Stimulated activated naive CD8-positive, alpha-beta T cell treated with anti-CD3 and anti-CD28 coated beads, Interleukin-15, amount 100 ng/mL, for 72 hours (primary cell): ENCODE results near the gene PDE7B.
A peak's percentile ranks its signal among the peaks of the same experiment; 100 is the strongest.

ENCODE experiments used
- ATAC-seq: fragments of 150-1000 bp; cut with Tn5 transposase; 2 replicates; pipeline ENCODE4 v1.10.0; 2021; ENCODE audit warnings: mild to moderate bottlenecking, moderate library complexity
- DNase-seq, 2 donors: peaks; one replicate each; pipeline ENCODE4 v3.0.0; 2021 to 2022
- H3K27ac Mint-ChIP-seq, 2 donors: one replicate each; pipeline ENCODE4 v1.8.0; 2022; ENCODE audit warnings: mild to moderate bottlenecking in 2 of 2, mixed read lengths in 2 of 2, moderate library complexity in 2 of 2
- H3K27me3 Mint-ChIP-seq: one replicate; pipeline ENCODE4 v1.8.0; 2022; ENCODE audit warnings: mixed read lengths
- H3K4me1 Mint-ChIP-seq: one replicate; pipeline ENCODE4 v1.8.0; 2022; ENCODE audit warnings: mild to moderate bottlenecking, mixed read lengths
- H3K4me3 Mint-ChIP-seq, 2 donors: one replicate each; pipeline ENCODE4 v1.8.0; 2022; ENCODE audit warnings: mild to moderate bottlenecking in 2 of 2, mixed read lengths in 2 of 2, moderate library complexity in 1 of 2
- H3K9me3 Mint-ChIP-seq, 2 donors: one replicate each; pipeline ENCODE4 v1.8.0; 2022; ENCODE audit warnings: mixed read lengths in 2 of 2

The PDE7B gene

GRCh38 chr6:135922174-135922573, 70.7 kb downstream of the PDE7B start:
- ATAC-seq (peak; percentile 56), DNase-seq (no peak)
- H3K27ac Mint-ChIP-seq: no peak overlapping the region
- no peaks in the 10 kb centered on the region for H3K9me3 Mint-ChIP-seq
- no peaks in the 10 kb centered on the region for H3K27me3 Mint-ChIP-seq
- H3K4me1 Mint-ChIP-seq: peaks cover 16% of the 10 kb centered on the region
- no peak overlapping the region for H3K4me3 Mint-ChIP-seq

GRCh38 chr6:135922746-135923145, 71.2 kb downstream of the PDE7B start:
- ATAC-seq (no peak), DNase-seq (no peak)
- no peak overlapping the region for H3K4me3 Mint-ChIP-seq
- peaks cover 16% of the 10 kb centered on the region for H3K4me1 Mint-ChIP-seq
- H3K27ac Mint-ChIP-seq: no peak overlapping the region
- no peaks in the 10 kb centered on the region for H3K27me3 Mint-ChIP-seq
- H3K9me3 Mint-ChIP-seq: no peaks in the 10 kb centered on the region

- ATAC-seq: no peak
- H3K4me3 Mint-ChIP-seq: no peak overlapping the region
- DNase-seq: no peak
- peaks cover 14% of the 10 kb centered on the region for H3K4me1 Mint-ChIP-seq
- H3K27ac Mint-ChIP-seq: no peak overlapping the region
- H3K27me3 Mint-ChIP-seq: no peaks in the 10 kb centered on the region
- H3K9me3 Mint-ChIP-seq: peaks cover 9 to 14% of the 10 kb centered on the region in 2 donors
Measured at GRCh38 chr6:135932651-135933050, 81.2 kb downstream of the PDE7B start.

- no peaks in the 10 kb centered on the region for H3K9me3 Mint-ChIP-seq
- H3K27me3 Mint-ChIP-seq: no peaks in the 10 kb centered on the region
- no peaks in the 10 kb centered on the region for H3K4me1 Mint-ChIP-seq
- no peak for ATAC-seq
- DNase-seq: no peak
- H3K4me3 Mint-ChIP-seq: no peak overlapping the region
- H3K27ac Mint-ChIP-seq: no peak overlapping the region
Measured at GRCh38 chr6:135935941-135936601, 84.6 kb downstream of the PDE7B start.

GRCh38 chr6:135936606-135937005, 85.1 kb downstream of the PDE7B start:
- no peak for DNase-seq
- ATAC-seq: peak; percentile 12
- no peaks in the 10 kb centered on the region for H3K9me3 Mint-ChIP-seq
- no peak overlapping the region for H3K27ac Mint-ChIP-seq
- H3K27me3 Mint-ChIP-seq: no peaks in the 10 kb centered on the region
- H3K4me3 Mint-ChIP-seq: no peak overlapping the region
- H3K4me1 Mint-ChIP-seq: no peaks in the 10 kb centered on the region

GRCh38 chr6:135937106-135937505, 85.6 kb downstream of the PDE7B start:
- no peak overlapping the region for H3K27ac Mint-ChIP-seq

GRCh38 chr6:135938576-135939207, 87.2 kb downstream of the PDE7B start:
- Mint-ChIP-seq H3K27ac (no peak overlapping the region), H3K9me3 (no peaks in the 10 kb centered on the region), H3K4me1 (no peaks in the 10 kb centered on the region), H3K27me3 (no peaks in the 10 kb centered on the region), H3K4me3 (no peak overlapping the region)
- ATAC-seq (no peak), DNase-seq (no peak)

More at GRCh38 chr6:135937106-135937505, 85.6 kb downstream of the PDE7B start:
- DNase-seq (no peak), ATAC-seq (peak; percentile 26)
- no peaks in the 10 kb centered on the region for H3K9me3 Mint-ChIP-seq
- no peaks in the 10 kb centered on the region for H3K4me1 Mint-ChIP-seq
- no peak overlapping the region for H3K4me3 Mint-ChIP-seq
- H3K27me3 Mint-ChIP-seq: no peaks in the 10 kb centered on the region

- H3K9me3 Mint-ChIP-seq: no peaks in the 10 kb centered on the region
Measured at GRCh38 chr6:135939208-135939591, 87.7 kb downstream of the PDE7B start.

GRCh38 chr6:135940616-135941167, 89.2 kb downstream of the PDE7B start:
- H3K27ac Mint-ChIP-seq: no peak overlapping the region
- no peaks in the 10 kb centered on the region for H3K9me3 Mint-ChIP-seq
- ATAC-seq: no peak
- no peaks in the 10 kb centered on the region for H3K27me3 Mint-ChIP-seq
- H3K4me1 Mint-ChIP-seq: no peaks in the 10 kb centered on the region
- no peak overlapping the region for H3K4me3 Mint-ChIP-seq
- no peak for DNase-seq

More at GRCh38 chr6:135939208-135939591, 87.7 kb downstream of the PDE7B start:
- Mint-ChIP-seq H3K4me1 (no peaks in the 10 kb centered on the region), H3K4me3 (no peak overlapping the region), H3K27me3 (no peaks in the 10 kb centered on the region), H3K27ac (no peak overlapping the region)
- DNase-seq (no peak), ATAC-seq (no peak)

- Mint-ChIP-seq H3K4me3 (no peak overlapping the region), H3K27ac (no peak overlapping the region), H3K9me3 (no peaks in the 10 kb centered on the region), H3K27me3 (no peaks in the 10 kb centered on the region), H3K4me1 (no peaks in the 10 kb centered on the region)
- DNase-seq (no peak), ATAC-seq (no peak)
Measured at GRCh38 chr6:135941275-135942025, 89.9 kb downstream of the PDE7B start.

GRCh38 chr6:135944120-135944519, 92.6 kb downstream of the PDE7B start:
- H3K4me3 Mint-ChIP-seq: no peak overlapping the region
- no peaks in the 10 kb centered on the region for H3K27me3 Mint-ChIP-seq

GRCh38 chr6:135946674-135947073, 95.2 kb downstream of the PDE7B start:
- no peaks in the 10 kb centered on the region for H3K27me3 Mint-ChIP-seq

More at GRCh38 chr6:135944120-135944519, 92.6 kb downstream of the PDE7B start:
- Mint-ChIP-seq H3K9me3 (no peaks in the 10 kb centered on the region), H3K27ac (no peak overlapping the region), H3K4me1 (no peaks in the 10 kb centered on the region)
- ATAC-seq: no peak
- DNase-seq: no peak

GRCh38 chr6:135950669-135951068, 99.2 kb downstream of the PDE7B start:
- ATAC-seq (no peak), DNase-seq (no peak)
- Mint-ChIP-seq H3K4me1 (no peaks in the 10 kb centered on the region), H3K27ac (no peak overlapping the region), H3K9me3 (no peaks in the 10 kb centered on the region), H3K27me3 (no peaks in the 10 kb centered on the region), H3K4me3 (no peak overlapping the region)

More at GRCh38 chr6:135946674-135947073, 95.2 kb downstream of the PDE7B start:
- Mint-ChIP-seq H3K4me3 (no peak overlapping the region), H3K4me1 (no peaks in the 10 kb centered on the region), H3K27ac (no peak overlapping the region), H3K9me3 (no peaks in the 10 kb centered on the region)
- ATAC-seq (no peak), DNase-seq (no peak)

GRCh38 chr6:135951169-135951568, 99.7 kb downstream of the PDE7B start:
- H3K27ac Mint-ChIP-seq: no peak overlapping the region
- ATAC-seq (no peak), DNase-seq (no peak)
- no peaks in the 10 kb centered on the region for H3K9me3 Mint-ChIP-seq
- H3K4me3 Mint-ChIP-seq: no peak overlapping the region
- H3K4me1 Mint-ChIP-seq: no peaks in the 10 kb centered on the region
- no peaks in the 10 kb centered on the region for H3K27me3 Mint-ChIP-seq

- H3K9me3 Mint-ChIP-seq: no peaks in the 10 kb centered on the region
- H3K4me3 Mint-ChIP-seq: no peak overlapping the region
- no peaks in the 10 kb centered on the region for H3K4me1 Mint-ChIP-seq
- ATAC-seq: no peak
- H3K27ac Mint-ChIP-seq: no peak overlapping the region
- DNase-seq: no peak
- H3K27me3 Mint-ChIP-seq: no peaks in the 10 kb centered on the region
Measured at GRCh38 chr6:135953818-135954217, 102.3 kb downstream of the PDE7B start.

GRCh38 chr6:135955099-135955498, 103.6 kb downstream of the PDE7B start:
- DNase-seq (no peak), ATAC-seq (no peak)
- H3K4me1 Mint-ChIP-seq: no peaks in the 10 kb centered on the region
- H3K27me3 Mint-ChIP-seq: no peaks in the 10 kb centered on the region
- H3K27ac Mint-ChIP-seq: no peak overlapping the region
- no peaks in the 10 kb centered on the region for H3K9me3 Mint-ChIP-seq
- H3K4me3 Mint-ChIP-seq: no peak overlapping the region
